Astrocyte of the spinal cord (primary cell): ENCODE data around the gene BFSP2.
A peak's percentile ranks its signal among the peaks of the same experiment; 100 is the strongest.

Experiments used
- DNase-seq: peaks from one replicate; pipeline ENCODE4 v3.0.0; 2011; ENCODE audit warnings: low read depth, low spot score
- H3K4me3 ChIP-seq: 2 replicates; pipeline ENCODE4 v1.5.1; 2011; ENCODE audit warnings: low read depth, mild to moderate bottlenecking, low read length, moderate library complexity
- in situ Hi-C: cut with HindIII; loops from 2 replicates; pipeline ENCODE4 v1.10.0; 2017; ENCODE audit warnings: low sequenced_read_pairs
- TF ChIP-seq, protein P1 (sequence below): IDR thresholded peaks from 2 replicates; pipeline ENCODE4 v1.5.1; 2012; ENCODE audit warnings: low read depth, mild to moderate bottlenecking, low read length, inconsistent platforms

The BFSP2 gene

DNA sequence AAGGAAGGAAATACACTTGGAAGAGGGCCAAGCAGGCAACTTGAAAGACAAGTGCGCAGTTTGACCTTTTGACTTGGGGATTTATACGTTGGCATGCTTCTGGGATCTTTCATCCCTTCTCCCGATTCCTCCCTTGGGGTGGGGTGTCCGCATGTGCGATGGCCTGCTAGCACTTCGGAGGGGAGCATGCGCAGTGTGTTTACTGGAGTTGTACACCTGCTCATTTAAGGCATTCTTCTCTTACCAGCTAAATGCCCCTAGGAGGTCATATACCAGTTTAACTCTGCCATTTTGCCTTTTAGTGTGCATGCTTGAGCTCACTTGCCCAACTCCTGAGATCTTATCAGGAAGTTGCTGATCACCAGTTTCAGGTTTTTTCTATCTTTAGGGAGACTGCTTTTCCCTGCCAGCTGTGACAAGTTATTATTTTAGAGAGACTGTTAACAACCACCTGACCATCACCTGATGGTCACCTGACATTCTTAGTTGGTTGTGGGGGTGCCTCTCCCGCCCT, 63.5 kb downstream of the BFSP2 start:
- TF ChIP-seq, protein P1, sequence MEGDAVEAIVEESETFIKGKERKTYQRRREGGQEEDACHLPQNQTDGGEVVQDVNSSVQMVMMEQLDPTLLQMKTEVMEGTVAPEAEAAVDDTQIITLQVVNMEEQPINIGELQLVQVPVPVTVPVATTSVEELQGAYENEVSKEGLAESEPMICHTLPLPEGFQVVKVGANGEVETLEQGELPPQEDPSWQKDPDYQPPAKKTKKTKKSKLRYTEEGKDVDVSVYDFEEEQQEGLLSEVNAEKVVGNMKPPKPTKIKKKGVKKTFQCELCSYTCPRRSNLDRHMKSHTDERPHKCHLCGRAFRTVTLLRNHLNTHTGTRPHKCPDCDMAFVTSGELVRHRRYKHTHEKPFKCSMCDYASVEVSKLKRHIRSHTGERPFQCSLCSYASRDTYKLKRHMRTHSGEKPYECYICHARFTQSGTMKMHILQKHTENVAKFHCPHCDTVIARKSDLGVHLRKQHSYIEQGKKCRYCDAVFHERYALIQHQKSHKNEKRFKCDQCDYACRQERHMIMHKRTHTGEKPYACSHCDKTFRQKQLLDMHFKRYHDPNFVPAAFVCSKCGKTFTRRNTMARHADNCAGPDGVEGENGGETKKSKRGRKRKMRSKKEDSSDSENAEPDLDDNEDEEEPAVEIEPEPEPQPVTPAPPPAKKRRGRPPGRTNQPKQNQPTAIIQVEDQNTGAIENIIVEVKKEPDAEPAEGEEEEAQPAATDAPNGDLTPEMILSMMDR = no peak
- DNase-seq = no peak
- in situ Hi-C loops = no loop called here
- no peak overlapping the region for H3K4me3 ChIP-seq

DNA sequence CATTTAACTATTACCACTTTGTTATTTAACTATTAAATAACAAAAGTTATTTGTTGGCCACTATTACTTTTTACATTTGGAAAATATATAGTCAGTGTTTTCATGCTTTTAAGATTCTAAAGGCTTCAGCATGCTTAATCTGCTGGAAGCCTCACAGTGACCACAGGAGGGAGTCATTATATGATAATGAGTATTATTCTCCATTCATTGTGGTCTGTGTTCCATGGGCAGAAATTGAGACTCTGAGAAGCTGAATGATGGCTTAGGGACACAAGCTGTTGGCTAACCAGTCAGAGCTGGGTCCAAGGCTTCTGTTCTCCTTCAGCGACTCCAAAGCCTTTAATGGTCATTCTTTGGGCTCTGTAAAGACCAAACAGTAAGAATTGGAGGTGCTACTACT, 64.7 kb downstream of the BFSP2 start:
- TF ChIP-seq, protein P1 = peak; percentile 47
- in situ Hi-C loops = no loop called here
- peak; percentile 61 for DNase-seq
- H3K4me3 ChIP-seq = no peak overlapping the region

DNA sequence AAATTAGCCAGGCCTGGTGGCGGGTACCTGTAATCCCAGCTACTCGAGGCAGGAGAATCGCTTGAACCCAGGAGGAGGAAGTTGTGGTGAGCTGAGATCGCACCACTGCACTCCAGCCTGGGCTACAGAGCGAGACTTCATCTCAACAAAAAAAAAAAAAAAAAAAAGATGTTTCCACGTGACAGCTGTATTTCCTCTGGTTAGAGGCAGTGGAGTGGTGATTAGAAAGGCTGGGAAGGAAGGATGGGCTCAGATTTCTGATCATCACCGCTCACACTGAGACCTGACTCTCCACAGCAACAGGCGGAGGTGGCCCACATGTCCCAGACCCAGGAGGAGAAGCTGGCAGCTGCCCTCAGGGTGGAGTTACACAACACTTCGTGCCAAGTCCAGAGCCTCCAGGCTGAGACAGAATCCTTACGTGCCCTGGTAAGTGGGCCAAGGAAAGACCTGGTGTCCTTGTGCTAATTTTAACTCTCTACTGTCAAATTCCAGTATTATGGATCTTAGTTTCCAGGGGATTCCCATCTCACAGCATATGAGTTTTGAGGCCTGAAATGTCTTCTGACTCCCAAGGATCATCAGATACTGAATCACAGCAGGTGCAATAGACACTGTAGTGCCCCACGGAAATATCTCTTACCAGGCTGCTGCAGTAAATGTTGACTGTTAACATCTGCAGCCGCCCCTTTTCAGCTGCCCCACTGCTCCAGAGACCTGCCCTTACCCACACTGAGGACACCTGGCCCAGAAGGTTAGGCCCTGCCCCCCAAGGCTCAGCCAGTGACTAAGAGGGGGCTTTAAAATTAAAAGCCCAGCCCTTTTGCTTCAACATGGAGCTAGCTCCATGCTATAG, 66.9 kb downstream of the BFSP2 start:
- TF ChIP-seq, protein P1 = no peak
- no peak overlapping the region for H3K4me3 ChIP-seq
- no peak for DNase-seq
- in situ Hi-C loops = no loop called here

DNA sequence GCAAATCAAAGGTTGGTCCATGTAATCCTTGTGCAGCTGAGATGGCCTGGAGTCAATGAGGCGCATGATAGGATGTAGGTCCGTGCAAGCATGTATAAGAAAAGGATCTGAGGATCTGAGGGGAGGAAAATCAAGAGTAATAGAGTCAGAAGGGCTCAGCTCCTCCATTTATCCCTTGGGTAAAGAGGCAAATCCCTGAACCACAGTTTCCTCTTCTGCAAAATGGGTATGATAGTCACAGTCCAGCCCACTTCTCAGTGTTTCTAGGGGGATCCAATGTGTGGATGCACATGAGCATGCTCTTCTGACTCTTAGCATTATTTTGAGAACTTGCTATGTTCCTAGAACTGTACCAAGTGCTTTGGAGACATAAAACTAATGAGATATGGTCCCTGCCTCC, 67.9 kb downstream of the BFSP2 start:
- in situ Hi-C loops = no loop called here
- TF ChIP-seq, protein P1 = no peak
- no peak for DNase-seq
- H3K4me3 ChIP-seq = no peak overlapping the region

DNA sequence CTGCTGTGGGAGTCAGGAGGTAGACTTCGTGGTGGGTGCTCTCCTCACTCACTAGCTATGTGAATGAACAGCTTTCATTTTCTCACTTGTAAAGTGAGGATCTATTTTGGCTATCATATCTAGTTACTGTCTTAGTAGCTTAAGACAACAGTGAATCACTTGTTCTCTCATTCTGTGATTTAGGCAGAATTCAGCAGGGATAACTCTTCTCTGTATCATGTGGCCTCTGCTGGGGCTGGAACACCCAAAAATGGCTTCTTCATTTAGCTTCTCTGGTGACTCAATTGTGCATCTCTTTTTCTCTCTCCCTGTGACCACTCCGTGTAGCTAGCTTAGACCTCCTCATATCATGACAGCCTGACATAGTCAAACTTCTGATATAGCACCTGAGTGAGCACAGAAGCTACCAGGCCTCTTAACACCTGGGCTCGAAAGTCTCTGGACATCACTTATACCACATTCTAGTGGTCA, 68.4 kb downstream of the BFSP2 start:
- in situ Hi-C loops = no loop called here
- no peak overlapping the region for H3K4me3 ChIP-seq
- TF ChIP-seq, protein P1 = no peak
- DNase-seq = peak; percentile 44

DNA sequence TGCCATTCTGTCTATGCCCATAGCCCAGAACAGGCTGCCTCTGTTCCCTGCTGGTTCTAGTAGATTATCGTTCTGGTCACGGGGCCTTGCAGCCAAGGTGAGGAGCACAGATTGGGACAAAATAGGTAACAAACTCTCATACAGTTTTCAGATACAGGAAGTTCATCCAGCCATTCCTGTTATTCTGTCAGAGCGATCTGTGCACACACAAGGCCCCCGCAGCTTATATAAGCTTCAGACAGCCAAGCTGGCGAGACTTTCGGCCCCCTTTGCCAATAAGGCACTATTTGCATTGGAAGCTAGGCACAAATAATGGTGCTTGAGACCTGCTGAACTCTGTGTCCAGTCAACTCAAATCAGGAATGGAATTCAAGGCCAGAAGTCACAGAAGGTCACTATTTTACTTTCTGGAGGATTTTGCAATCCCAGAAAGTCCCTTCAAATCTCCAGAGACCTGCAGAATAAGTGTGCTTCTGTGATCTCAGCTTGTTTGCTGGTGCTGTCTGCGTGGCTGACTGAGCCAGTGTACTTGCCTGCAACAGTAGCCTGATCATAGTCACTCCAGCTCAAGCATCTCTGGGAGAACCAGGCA, 69.4 kb downstream of the BFSP2 start:
- in situ Hi-C loops = no loop called here
- no peak overlapping the region for H3K4me3 ChIP-seq

More for the DNA sequence above, 69.4 kb downstream of the BFSP2 start:
- DNase-seq = no peak
- TF ChIP-seq, protein P1 = no peak
